GM19372 (cell line): ENCODE data around the gene BCL6.

Experiments
- ATAC-seq: cut with Tn5 transposase; IDR thresholded peaks from one replicate; pipeline ENCODE4 v1.9.1; 2021; ENCODE audit warnings: mild to moderate bottlenecking, low read depth, moderate library complexity; ENCODE audit not compliant: unreplicated experiment

The BCL6 gene

DNA sequence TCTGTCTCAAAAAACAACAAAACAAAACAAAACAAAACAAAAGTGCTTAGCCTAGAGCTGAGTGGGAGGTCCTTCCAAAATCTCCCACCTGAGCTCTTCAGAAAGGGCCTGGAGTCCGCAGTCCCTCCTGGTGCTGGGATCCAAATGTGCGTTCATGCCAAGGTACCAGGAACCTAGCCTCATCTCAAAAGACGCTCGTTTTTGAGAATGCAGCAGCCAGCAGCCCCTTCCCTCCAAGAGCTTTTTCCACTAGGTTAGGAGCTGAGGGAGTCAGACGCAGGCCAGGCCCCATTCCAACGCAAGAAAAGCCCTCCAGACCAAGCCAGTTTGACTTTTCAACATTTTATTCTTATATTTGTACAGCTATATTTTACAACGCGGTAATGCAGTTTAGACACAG is 24.2 kb downstream of the BCL6 start:
- no peak for ATAC-seq

GRCh38 chr3:187720337-187720670 is 25.0 kb downstream of the BCL6 start:
- no peak for ATAC-seq

DNA sequence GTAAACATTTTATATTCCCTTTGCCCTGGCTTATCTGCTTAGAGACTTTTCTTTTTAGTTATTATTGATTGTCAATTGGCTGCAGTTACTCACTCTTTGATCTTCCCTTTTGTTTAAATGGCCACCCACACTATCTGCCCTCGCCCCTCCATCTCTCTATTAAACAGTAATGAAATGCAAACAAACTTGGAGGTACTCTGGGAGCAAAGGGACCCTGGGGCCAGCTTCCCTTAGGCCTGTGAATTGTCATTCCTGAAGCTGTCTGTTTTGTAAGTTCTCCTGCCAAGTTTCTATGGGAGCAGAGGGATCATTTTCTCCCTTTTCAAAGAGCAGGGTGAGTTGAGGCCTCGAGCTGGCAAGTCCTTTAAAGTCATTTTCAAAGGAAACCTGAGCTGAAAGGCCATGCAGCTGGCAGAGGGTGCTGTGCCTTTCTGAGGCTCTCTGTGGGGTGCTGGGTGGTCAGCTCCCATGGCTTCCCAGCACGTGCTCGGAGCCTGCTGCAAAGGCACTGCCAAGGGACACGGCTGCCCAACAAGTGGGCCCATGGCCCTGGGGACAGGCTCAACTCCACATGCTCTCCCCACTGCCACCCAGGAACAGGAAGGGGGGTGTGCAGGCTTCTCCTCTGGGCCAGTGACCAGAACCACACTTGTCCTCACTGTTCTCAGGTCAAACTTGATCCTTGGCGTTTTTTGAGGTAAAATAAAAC is 25.5 kb downstream of the BCL6 start:
- ATAC-seq: no peak

DNA sequence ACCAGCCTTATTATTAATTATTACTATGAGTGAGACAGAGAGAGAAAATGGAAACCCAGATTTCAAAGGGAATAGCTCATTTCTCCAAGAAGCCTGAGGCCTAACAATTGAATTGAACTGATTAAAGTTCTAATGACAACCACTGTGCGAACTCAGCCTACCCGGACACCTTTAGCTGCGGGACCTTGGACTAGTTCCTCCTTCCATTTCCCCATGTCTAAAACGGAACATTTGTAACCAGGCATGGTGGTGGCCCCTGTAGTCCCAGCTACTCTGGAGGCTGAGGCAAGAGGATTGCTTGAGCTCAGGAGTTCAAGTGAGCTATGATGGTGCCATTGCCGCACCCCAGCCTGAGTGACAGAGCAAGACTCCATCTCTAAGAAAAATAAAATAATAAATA is 26.5 kb downstream of the BCL6 start:
- ATAC-seq: no peak

GRCh38 chr3:187717572-187717971 is 27.7 kb downstream of the BCL6 start:
- no peak for ATAC-seq

DNA sequence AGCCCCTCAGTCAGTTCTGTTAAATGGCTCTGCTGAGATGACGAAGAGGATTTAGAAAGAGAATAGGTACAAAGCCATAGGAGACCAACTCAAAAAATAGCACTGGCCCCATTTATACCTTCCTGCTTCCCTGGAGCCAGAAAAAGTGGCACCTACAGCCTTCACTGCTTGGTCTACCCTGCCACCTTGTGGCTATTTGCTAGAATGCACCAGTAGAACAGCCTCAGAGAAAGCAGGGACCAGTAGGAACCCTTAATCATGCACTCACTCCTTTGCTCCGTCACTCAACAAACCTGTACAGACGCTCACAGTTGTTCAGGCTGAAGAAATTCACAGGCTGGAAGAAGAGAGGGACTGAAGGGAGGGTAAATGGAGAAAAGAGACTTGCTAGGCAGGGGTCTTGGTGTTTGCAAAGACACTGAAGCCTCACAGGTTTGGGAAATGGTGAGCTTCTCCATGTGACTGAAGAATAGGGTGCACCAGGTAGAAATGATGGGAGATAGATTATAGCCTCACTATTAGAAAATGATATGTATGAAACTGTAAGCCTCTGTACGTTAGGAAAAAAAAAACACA is 30.8 kb downstream of the BCL6 start:
- ATAC-seq: peak; percentile 94

GRCh38 chr3:187713504-187713903 is 31.8 kb downstream of the BCL6 start:
- ATAC-seq: no peak

- no peak for ATAC-seq
Measured at GRCh38 chr3:187709155-187709554, 36.1 kb downstream of the BCL6 start.

DNA sequence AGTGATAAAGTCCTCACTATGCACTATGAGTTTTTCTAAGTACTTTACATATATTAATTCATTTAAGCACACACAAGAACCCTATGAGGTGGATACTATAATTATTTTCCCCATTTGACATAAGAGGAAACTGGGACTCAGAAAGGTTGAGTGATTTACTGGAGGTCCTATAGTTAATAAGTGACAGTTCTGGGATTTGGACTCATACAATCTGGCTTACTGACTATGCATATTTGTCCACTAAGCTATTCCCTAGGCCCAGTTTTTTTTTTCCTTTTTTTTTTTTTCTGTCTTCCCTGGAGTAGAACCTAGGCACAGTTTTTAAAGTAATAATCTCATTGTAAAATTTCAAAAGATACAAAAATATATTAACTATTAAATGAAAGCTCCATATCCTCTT is 36.6 kb downstream of the BCL6 start:
- ATAC-seq: no peak

GRCh38 chr3:187706971-187707370 is 38.3 kb downstream of the BCL6 start:
- ATAC-seq: no peak

DNA sequence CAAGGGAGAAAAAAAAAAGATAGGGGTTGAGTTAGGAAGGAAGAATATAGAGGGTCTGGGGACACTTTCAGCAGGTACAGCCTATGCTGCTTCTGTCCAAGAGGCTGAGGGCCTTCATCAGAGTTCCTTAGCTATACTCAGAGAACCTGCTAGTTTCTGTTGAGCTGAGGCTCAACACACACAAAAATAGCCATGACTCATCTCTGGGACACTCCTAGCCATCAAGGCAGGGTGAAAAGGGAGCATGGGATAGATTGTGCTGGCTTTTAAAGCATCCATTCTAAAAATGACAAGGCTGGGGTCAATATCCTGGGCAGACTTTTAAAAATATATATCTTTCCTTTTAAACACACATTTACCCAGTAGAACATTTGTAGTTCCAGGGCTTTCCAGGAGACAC is 40.1 kb downstream of the BCL6 start:
- ATAC-seq: no peak

DNA sequence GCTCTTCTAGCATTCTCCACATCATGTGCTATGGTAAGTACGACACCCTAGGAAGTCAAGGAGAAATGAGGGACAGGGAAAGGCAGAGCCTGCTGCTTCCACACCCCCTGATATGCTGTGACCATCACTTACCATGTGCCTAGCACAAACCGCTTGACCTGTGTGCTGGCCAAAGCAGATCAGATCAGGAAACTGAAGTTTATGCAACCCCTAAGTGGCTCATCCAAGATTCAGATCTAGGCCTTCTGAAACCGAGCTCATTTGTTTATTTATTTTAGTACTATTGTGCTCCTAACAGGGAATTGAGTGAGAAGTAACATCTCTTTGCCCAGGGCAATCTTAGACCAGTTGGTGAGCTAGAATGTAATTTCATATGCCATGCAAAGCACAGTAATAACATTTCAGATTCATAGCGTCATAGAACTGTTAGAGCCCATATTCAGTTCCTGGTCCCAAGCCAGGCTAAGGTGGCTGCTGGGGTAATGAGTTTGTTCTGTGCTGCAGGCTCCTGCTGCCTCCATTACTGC is 42.7 kb downstream of the BCL6 start, which contains the start of gene RTP2:
RTP2 (minus strand) TSS at position 51 of the 527 bp plus-strand sequence. CDS start 429 bp downstream, outside the sequence.
- no peak for ATAC-seq

DNA sequence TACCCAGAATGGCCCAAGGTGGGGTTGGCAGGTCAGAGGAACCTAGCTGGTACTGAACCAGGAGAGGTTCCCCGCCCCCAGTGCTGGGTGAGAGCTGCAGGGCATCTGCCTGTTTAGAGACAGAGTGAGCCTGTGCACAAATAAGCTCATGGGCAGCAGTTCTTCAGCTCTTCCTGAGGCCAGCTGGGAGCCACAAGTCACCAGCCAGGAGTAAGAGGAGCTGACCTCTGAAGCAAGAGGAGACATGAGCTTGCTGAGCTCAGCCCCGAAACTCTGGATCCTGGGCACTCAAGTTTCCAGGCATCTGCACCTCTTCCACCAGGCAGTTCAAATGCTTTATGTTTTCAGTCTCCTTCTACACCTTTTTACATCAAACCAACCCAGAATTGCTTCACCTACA is 45.0 kb downstream of the BCL6 start:
- ATAC-seq: no peak

DNA sequence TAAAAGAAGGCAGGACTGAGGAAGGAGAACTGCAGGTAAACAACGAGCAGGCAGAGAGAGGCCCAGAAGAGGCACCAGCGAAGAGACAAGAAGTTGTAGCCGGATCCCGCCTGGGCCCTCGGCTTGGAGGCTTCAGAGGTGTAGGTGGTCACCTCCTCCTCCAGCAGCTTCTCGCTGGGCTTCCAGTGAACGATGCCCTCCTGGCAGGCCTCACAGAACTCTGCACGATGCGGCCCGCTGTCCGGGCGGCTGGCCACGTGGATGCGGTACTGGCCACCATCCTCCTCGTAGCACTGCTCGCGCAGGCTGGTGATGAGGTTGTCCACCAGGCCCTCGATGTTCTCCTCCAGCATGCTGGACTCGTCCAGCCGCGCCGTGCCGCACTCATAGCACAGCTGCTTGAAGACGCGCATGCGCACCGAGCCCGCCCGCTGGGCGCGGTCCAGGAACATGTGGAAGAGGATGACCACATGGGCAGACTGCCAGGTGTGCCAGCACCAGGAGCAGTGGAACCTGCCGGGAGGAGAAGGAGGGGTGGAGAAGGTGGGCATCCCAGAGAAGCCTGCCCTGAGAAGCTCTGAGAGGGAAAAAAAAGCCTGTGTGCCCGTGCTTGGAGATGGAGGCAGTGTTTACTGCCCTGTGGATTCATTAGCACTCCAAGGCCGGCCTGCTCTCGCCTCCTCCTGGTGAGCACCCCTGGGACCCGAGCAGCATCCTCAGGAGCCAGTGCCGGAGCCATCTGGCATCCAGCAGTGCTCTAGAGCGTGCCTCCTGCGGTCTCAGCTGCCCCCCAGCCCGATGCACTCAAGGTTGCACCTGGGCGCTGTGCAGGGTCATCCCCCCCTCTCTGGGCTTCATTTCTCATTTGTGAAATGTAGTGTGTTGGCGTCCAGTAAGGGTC is 46.5 kb downstream of the BCL6 start:
- no peak for ATAC-seq

GRCh38 chr3:187696021-187696420 is 49.2 kb downstream of the BCL6 start:
- no peak for ATAC-seq

DNA sequence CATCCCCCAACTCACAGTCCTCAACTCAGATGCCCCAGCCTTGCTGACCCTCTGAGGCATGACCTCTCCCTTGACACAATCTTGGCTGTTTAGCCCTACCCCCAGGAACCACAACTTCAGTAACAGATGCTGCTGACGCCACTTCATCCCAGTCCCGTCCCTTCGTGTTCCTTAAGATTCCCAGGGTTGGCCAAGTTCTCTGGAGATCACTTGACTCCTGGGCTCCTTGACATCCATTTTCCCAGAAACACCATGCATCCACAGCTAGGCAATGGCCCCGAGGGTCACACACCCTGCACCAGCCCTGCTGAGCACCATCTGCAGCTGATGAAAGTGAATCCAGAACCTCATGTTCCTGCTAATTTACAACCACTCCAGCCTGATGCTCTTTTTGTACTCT is 49.8 kb downstream of the BCL6 start:
- no peak for ATAC-seq

DNA sequence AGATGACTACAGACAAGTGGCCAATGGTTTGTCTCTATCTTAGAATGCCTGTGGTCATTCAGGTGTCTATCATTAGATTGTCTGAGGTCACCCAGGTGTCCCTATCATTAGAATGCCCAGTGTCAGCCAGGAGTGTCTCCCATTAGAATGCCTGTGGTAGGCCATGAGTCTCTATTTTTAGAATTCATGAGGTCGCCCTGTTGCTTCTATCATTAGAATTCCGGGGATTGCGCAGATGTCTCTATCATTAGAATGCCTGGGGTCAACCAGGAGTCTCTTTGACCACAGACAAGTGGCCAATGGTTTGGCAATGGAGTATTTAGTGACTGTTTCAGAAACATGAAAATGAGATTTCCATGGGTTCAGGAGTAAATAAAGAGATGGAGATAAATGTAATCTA is 50.5 kb downstream of the BCL6 start:
- no peak for ATAC-seq

- ATAC-seq: no peak
Measured at GRCh38 chr3:187693431-187693830, 51.8 kb downstream of the BCL6 start.

GRCh38 chr3:187689984-187690383 is 55.3 kb downstream of the BCL6 start:
- no peak for ATAC-seq

DNA sequence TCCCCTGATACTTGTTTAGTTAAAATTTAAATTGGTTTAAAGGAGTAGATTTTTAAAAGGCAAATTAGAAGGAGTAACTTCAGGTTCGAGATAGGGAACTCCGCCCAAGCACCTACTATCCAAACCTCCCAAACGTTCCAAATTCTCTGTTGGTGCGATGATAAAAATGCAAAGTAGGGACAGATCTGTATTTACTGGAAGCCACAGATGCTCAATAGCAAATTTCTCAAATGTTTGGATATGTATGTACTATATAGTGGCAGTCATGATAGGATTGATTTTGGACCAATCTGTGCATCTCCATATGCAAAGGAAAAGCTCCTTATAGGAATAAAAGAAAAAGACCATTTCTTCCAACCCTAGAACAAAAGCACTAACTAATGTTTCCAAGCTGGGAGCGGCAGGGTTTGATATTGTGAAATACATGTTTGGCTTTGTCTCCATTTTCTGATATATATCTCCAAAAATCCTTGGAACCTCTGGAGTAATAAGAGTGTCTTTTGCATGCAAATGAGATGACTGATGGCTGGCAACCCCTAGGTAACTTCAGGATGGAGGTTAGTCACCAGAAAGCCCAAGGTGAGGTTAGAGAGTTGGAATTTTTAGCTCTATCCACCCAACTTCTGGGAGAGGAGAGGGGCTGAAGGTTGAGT is 58.5 kb downstream of the BCL6 start:
- ATAC-seq: no peak

DNA sequence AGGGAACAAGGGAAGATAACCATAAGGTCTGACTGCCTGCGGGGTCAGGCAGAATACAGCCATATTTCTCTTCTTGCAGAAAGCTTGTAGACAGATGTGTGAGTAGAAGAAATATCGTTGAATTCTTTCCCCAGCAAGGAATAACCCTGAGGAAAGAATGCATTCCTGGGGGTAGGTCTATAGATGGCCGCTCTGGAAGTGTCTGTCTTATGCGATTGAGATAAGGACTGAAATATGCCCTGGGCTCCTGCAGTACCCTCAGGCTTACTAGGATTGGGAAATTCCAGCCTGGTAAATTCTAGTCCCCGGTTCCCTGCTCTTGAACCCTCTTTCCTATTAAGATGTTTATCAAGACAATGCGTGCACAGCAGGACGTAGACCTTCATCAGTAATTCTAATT is 59.3 kb downstream of the BCL6 start:
- ATAC-seq: no peak
